K562 (cell line): ENCODE data around the gene CORIN. TPM values are rescaled to one million over a fixed set of nuclear protein-coding genes. Genes with fewer than 3 reads are reported as not detected.

Experiments used
- ATAC-seq: fragments of 200-7000 bp; cut with Tn5 transposase; 3 replicates; pipeline ENCODE4 v1.9.1; 2020; ENCODE audit warnings: moderate library complexity
- BruUV-seq: library from RNA; stranded (reverse); fragments of 400-500 nt; replicated peaks from 2 replicates; lab custom pipeline; 2021; lab: Mats Ljungman, UMichigan
- CTCF ChIA-PET: fragments of 300-600 bp; formaldehyde crosslinking; extraction: SDS; loops from one replicate; lab custom pipeline; 2021; ENCODE audit warnings: low intra/inter-chr PET ratio; lab: Yijun Ruan, JAX
- POLR2A ChIA-PET: fragments of 300-600, 350-650 bp; sonication (Branson Sonifier 250); formaldehyde crosslinking; extraction: SDS; loops from one replicate; lab custom pipeline; 2021; ENCODE audit warnings: antibody characterized with exemption, inconsistent platforms; lab: Yijun Ruan, JAX
- DNase-seq, 4 experiments: peaks; one replicate each; pipeline versions ENCODE4 v3.0.0 to v3.0.0-alpha.2; 2011 to 2018; ENCODE audit warnings: low spot score in 3 of 4, mixed read lengths in 3 of 4; ENCODE audit errors: extremely low read depth in 1 of 4
- FAIRE-seq: peaks from 2 replicates; lab custom pipeline; 2011; peaks lifted over from hg19 to GRCh38; lab: Jason Lieb, UNC
- H2AFZ ChIP-seq: 2 replicates; pipeline ENCODE4 v1.6.0; 2011; ENCODE audit warnings: low read depth, low read length, control low read depth, inconsistent platforms
- H3K27ac ChIP-seq: fragments of 200-600 bp; 3 replicates; pipeline ENCODE4 v1.8.0; 2011; ENCODE audit warnings: low read depth, mild to moderate bottlenecking, control low read depth, inconsistent platforms, low read length, moderate library complexity, mixed read lengths; ENCODE audit errors: extremely low read depth
- H3K27me3 ChIP-seq, 2 experiments: fragments of 300-600 bp in 1 of 2; 2 replicates in 1 of 2; 3 replicates in 1 of 2; pipeline versions ENCODE4 v1.6.0 to v1.8.0; 2011; ENCODE audit warnings: inconsistent platforms in 2 of 2, low read length in 2 of 2, mild to moderate bottlenecking in 1 of 2, mixed read lengths in 1 of 2, moderate library complexity in 1 of 2; ENCODE audit not compliant: control insufficient read depth in 2 of 2, insufficient read depth in 2 of 2
- H3K36me3 ChIP-seq: fragments of 300-600 bp; 3 replicates; pipeline ENCODE4 v1.8.0; 2011; ENCODE audit warnings: mild to moderate bottlenecking, low read length, inconsistent platforms; ENCODE audit not compliant: control insufficient read depth, insufficient read depth
- H3K4me1 ChIP-seq, 2 experiments: fragments of 200-600 bp in 1 of 2; replicated peaks in 1 of 2; 2 replicates in 1 of 2; 3 replicates in 1 of 2; pipeline versions ENCODE4 v1.5.1 to v1.8.0; 2011; ENCODE audit warnings: inconsistent platforms in 2 of 2, low read length in 2 of 2, mild to moderate bottlenecking in 1 of 2, mixed read lengths in 1 of 2, moderate library complexity in 1 of 2; ENCODE audit not compliant: control insufficient read depth in 2 of 2, insufficient read depth in 2 of 2
- H3K4me2 ChIP-seq: 2 replicates; pipeline ENCODE4 v1.6.1; 2011; ENCODE audit warnings: low read length, control low read depth, inconsistent platforms, mixed read lengths; ENCODE audit not compliant: insufficient read depth
- H3K4me3 ChIP-seq: fragments of 200-600 bp; sonication (generic), shearing (Covaris generic); 2 replicates; pipeline ENCODE4 v1.5.1; 2016; ENCODE audit warnings: control low read depth, inconsistent platforms
- H3K79me2 ChIP-seq: fragments of 200-600 bp; 3 replicates; pipeline ENCODE4 v1.8.0; 2011; ENCODE audit warnings: low read length, inconsistent platforms; ENCODE audit not compliant: control insufficient read depth, insufficient read depth
- H3K9ac ChIP-seq, 2 experiments: 2 replicates each; pipeline versions ENCODE4 v1.6.0 to v1.6.1; 2011; ENCODE audit warnings: low read depth in 2 of 2, low read length in 2 of 2, control low read depth in 1 of 2, inconsistent platforms in 1 of 2, mild to moderate bottlenecking in 1 of 2, mixed read lengths in 1 of 2; ENCODE audit not compliant: insufficient read depth in 1 of 2
- H3K9me1 ChIP-seq: one replicate; pipeline ENCODE4 v1.6.0; 2011; ENCODE audit warnings: inconsistent platforms, mild to moderate bottlenecking, low read length, moderate library complexity; ENCODE audit not compliant: control insufficient read depth, insufficient read depth
- H3K9me3 ChIP-seq: replicated peaks from 2 replicates; pipeline ENCODE4 v1.5.1; 2011; ENCODE audit warnings: low read depth, low read length, inconsistent platforms; ENCODE audit not compliant: control insufficient read depth, insufficient read depth
- H4K20me1 ChIP-seq: replicated peaks from 2 replicates; pipeline ENCODE4 v1.6.1; 2011; ENCODE audit warnings: low read length, inconsistent platforms, mixed read lengths; ENCODE audit not compliant: control insufficient read depth, insufficient read depth
- ARHGAP35 ChIP-seq: fragments of 450-650 bp; IDR thresholded peaks from 2 replicates; pipeline ENCODE4 v1.6.1; 2018; ENCODE audit not compliant: partially characterized antibody
- C11orf30 ChIP-seq: fragments of 450-650 bp; IDR thresholded peaks from 2 replicates; pipeline ENCODE4 v1.6.1; 2016; ENCODE audit warnings: low read depth, mild to moderate bottlenecking
- CBX1 ChIP-seq: sonication (generic); IDR thresholded peaks from 2 replicates; pipeline ENCODE4 v1.6.1; 2016; ENCODE audit warnings: antibody characterized with exemption, low read depth, mild to moderate bottlenecking
- NEUROD1 ChIP-seq: fragments of 150-350 bp; IDR thresholded peaks from 2 replicates; pipeline ENCODE4 v1.6.1; 2014; ENCODE audit warnings: borderline replicate concordance, low read length, low read depth; ENCODE audit not compliant: partially characterized antibody
- NFIC ChIP-seq: fragments of 450-650 bp; IDR thresholded peaks from 2 replicates; pipeline ENCODE4 v1.6.1; 2017; ENCODE audit warnings: mild to moderate bottlenecking, inconsistent platforms
- TGIF2 ChIP-seq: sonication (generic); formaldehyde crosslinking; IDR thresholded peaks from 2 replicates; pipeline ENCODE4 v1.8.1; 2022; ENCODE audit warnings: mild to moderate bottlenecking, missing genetic modification reagents, moderate library complexity
- ZNF239 ChIP-seq: fragments of 250-450 bp; sonication (Bioruptor Pico); IDR thresholded peaks from 2 replicates; pipeline ENCODE4 v1.4.0; 2020; ENCODE audit warnings: mild to moderate bottlenecking
- ZNF354B ChIP-seq: fragments of 250-450 bp; sonication (Bioruptor Pico); IDR thresholded peaks from 2 replicates; pipeline ENCODE4 v1.4.0; 2020
- WGBS: fragments of 100-300 bp; shearing (Covaris generic); methylation state at CpG from one replicate; pipeline ENCODE4 v1.1.6; 2016; ENCODE audit warnings: low coverage, mixed read lengths; ENCODE audit not compliant: insufficient coverage; ENCODE audit errors: missing lambda C conversion rate; 5-methylcytosine and 5-hydroxymethylcytosine counted together
- in situ Hi-C: fragments of 300-500 bp; cut with MboI; formaldehyde crosslinking; loops from 4 replicates; pipeline ENCODE4 v1.15.0; 2018; ENCODE audit warnings: inconsistent platforms, mixed read lengths
- intact Hi-C: fragments of 100-400 bp; cut with micrococcal nuclease; formaldehyde crosslinking; loops from 2 replicates; pipeline ENCODE4 v1.14.2; 2022
- polyA plus RNA-seq, 8 experiments: library from polyadenylated mRNA; depleted of rRNA in 4 of 8; stranded (reverse) in 5 of 8; unstranded in 3 of 8; fragments of >200 nt; fragmentation: Nextera tagmentation in 2 of 8; fragmentation: Illumina TruSeq in 1 of 8; extraction: Ambion mirVana in 2 of 8; extraction: Trizol in 1 of 8; gene quantifications; 2 replicates each; pipeline versions ENCODE4 v1.2.1 to v1.2.3, GENCODE V29; 2011 to 2014; ENCODE audit warnings: inconsistent platforms in 1 of 8, missing spikeins in 1 of 8
- total RNA-seq, 7 experiments: library from RNA; depleted of rRNA in 6 of 7; stranded (reverse); fragments of >200 nt in 6 of 7; fragmentation: Illumina TruSeq in 2 of 7; extraction: Trizol in 2 of 7; gene quantifications; 2 replicates each; pipeline versions ENCODE4 v1.2.1 to v1.2.3, GENCODE V29; 2011 to 2021; ENCODE audit warnings: low replicate concordance in 1 of 7
- TF ChIP-seq, protein P1 (sequence below): conservative IDR thresholded peaks from 2 replicates; pipeline ENCODE4 v1.6.1; 2011; ENCODE audit warnings: low read depth, mild to moderate bottlenecking, low read length; ENCODE audit not compliant: control insufficient read depth
- TF ChIP-seq, protein P2 (sequence below), 2 experiments: fragments of 450-650 bp in 1 of 2; IDR thresholded peaks; 2 replicates each; pipeline ENCODE4 v1.6.1; 2011 to 2017; ENCODE audit warnings: low read depth in 2 of 2, antibody characterized with exemption in 1 of 2, borderline replicate concordance in 1 of 2, low read length in 1 of 2, mild to moderate bottlenecking in 1 of 2, mixed read lengths in 1 of 2; ENCODE audit not compliant: control insufficient read depth in 1 of 2
- TF ChIP-seq, protein P3 (sequence below): sonication (generic); formaldehyde crosslinking; IDR thresholded peaks from 2 replicates; pipeline ENCODE4 v1.8.0; 2022; ENCODE audit warnings: missing genetic modification reagents, mild to moderate bottlenecking, borderline replicate concordance
- TF ChIP-seq, protein P4 (sequence below): fragments of 250-450 bp; sonication (Bioruptor Pico); IDR thresholded peaks from 2 replicates; pipeline ENCODE4 v1.8.0; 2021; ENCODE audit warnings: moderate library complexity, mild to moderate bottlenecking, inconsistent platforms
- TF ChIP-seq, protein P5 (sequence below): fragments of 200-800 bp; sonication (Bioruptor generic); IDR thresholded peaks from 2 replicates; pipeline ENCODE4 v1.6.1; 2017; ENCODE audit warnings: missing genetic modification characterization, missing compliant biosample characterization

Gene CORIN
- total and polyA plus RNA-seq, 9 of the 15 experiments (the other 6 are each of a cell fraction or from before 2014, with no cell fraction given): 0.04 to 0.31 (median 0.08) TPM; not detected in 4

DNA sequence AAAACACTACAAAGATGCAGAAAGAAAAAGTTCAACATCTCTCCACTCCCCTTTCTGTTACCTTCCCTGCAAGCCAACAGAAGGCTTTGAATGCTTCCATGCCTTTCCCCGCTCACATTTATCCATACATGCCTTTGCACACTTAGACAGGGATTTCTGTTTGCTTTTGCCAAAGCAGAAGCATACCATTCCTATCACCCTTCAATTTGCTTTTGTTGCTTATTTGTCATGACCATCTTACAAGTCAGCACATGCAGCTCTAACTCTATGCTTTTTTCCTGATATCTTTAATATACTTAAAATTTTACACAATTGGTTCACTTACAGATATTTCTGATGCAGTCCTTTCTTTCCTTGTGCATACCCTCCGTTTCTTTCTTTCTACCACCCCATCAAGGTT is 169.6 kb downstream of the CORIN start (continued):
- TF ChIP-seq, protein P1, sequence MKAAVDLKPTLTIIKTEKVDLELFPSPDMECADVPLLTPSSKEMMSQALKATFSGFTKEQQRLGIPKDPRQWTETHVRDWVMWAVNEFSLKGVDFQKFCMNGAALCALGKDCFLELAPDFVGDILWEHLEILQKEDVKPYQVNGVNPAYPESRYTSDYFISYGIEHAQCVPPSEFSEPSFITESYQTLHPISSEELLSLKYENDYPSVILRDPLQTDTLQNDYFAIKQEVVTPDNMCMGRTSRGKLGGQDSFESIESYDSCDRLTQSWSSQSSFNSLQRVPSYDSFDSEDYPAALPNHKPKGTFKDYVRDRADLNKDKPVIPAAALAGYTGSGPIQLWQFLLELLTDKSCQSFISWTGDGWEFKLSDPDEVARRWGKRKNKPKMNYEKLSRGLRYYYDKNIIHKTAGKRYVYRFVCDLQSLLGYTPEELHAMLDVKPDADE: no peak
- no peak for TF ChIP-seq C11orf30
- TF ChIP-seq ZNF354B (CRISPR knock-in tag): no peak
- TF ChIP-seq NEUROD1: no peak

DNA sequence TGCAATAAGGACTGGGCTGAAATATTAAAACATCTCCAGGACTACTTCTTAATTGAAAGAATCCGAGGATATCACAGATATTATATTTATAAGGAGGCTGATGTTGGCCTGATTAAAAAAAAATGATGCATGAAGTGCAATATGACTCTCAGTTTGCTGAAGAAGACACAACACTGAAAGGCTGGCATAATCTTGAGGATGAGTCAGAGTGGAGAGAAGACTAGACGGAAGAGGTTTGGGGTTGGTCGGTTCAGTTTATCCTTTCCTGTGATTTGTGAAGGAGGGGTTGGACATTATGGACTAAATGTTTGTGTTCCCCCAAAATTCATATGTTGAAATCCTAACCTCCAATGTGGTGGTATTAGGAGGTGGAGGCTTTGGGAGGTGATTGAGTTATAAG is 170.3 kb downstream of the CORIN start:
- DNase-seq (no peak), FAIRE-seq (no peak), ATAC-seq (no peak)
- ChIA-PET CTCF (no interaction called here), POLR2A (no interaction called here)
- no peak overlapping the region for H2AFZ ChIP-seq
- H3K36me3 ChIP-seq: no peaks in the 10 kb centered on the region
- H3K9ac ChIP-seq: no peak overlapping the region
- no peak overlapping the region for H3K27ac ChIP-seq
- no peaks in the 10 kb centered on the region for H3K79me2 ChIP-seq
- BruUV-seq: no TSS peak
- TF ChIP-seq TGIF2 (CRISPR knock-in tag) (no peak), ZNF239 (no peak), NFIC (no peak), ARHGAP35 (no peak), CBX1 (no peak)
- TF ChIP-seq, protein P2, sequence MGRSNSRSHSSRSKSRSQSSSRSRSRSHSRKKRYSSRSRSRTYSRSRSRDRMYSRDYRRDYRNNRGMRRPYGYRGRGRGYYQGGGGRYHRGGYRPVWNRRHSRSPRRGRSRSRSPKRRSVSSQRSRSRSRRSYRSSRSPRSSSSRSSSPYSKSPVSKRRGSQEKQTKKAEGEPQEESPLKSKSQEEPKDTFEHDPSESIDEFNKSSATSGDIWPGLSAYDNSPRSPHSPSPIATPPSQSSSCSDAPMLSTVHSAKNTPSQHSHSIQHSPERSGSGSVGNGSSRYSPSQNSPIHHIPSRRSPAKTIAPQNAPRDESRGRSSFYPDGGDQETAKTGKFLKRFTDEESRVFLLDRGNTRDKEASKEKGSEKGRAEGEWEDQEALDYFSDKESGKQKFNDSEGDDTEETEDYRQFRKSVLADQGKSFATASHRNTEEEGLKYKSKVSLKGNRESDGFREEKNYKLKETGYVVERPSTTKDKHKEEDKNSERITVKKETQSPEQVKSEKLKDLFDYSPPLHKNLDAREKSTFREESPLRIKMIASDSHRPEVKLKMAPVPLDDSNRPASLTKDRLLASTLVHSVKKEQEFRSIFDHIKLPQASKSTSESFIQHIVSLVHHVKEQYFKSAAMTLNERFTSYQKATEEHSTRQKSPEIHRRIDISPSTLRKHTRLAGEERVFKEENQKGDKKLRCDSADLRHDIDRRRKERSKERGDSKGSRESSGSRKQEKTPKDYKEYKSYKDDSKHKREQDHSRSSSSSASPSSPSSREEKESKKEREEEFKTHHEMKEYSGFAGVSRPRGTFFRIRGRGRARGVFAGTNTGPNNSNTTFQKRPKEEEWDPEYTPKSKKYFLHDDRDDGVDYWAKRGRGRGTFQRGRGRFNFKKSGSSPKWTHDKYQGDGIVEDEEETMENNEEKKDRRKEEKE (IDR thresholded peaks at IDR 0.05; ENCODE audit: borderline replicate concordance in 1 of 2, control insufficient read depth in 1 of 2, low read depth in 2 of 2, low read length in 1 of 2): no peak
- TF ChIP-seq, protein P3, sequence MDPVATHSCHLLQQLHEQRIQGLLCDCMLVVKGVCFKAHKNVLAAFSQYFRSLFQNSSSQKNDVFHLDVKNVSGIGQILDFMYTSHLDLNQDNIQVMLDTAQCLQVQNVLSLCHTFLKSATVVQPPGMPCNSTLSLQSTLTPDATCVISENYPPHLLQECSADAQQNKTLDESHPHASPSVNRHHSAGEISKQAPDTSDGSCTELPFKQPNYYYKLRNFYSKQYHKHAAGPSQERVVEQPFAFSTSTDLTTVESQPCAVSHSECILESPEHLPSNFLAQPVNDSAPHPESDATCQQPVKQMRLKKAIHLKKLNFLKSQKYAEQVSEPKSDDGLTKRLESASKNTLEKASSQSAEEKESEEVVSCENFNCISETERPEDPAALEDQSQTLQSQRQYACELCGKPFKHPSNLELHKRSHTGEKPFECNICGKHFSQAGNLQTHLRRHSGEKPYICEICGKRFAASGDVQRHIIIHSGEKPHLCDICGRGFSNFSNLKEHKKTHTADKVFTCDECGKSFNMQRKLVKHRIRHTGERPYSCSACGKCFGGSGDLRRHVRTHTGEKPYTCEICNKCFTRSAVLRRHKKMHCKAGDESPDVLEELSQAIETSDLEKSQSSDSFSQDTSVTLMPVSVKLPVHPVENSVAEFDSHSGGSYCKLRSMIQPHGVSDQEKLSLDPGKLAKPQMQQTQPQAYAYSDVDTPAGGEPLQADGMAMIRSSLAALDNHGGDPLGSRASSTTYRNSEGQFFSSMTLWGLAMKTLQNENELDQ: no peak
- TF ChIP-seq, protein P4, sequence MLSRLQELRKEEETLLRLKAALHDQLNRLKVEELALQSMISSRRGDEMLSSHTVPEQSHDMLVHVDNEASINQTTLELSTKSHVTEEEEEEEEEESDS (CRISPR knock-in tag): no peak
- TF ChIP-seq, protein P5, sequence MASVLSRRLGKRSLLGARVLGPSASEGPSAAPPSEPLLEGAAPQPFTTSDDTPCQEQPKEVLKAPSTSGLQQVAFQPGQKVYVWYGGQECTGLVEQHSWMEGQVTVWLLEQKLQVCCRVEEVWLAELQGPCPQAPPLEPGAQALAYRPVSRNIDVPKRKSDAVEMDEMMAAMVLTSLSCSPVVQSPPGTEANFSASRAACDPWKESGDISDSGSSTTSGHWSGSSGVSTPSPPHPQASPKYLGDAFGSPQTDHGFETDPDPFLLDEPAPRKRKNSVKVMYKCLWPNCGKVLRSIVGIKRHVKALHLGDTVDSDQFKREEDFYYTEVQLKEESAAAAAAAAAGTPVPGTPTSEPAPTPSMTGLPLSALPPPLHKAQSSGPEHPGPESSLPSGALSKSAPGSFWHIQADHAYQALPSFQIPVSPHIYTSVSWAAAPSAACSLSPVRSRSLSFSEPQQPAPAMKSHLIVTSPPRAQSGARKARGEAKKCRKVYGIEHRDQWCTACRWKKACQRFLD (CRISPR knock-in tag): no peak
- peaks cover 0 to 4% of the 10 kb centered on the region in 2 experiments; a peak in 1 of 5 replicates for H3K27me3 ChIP-seq
- no peaks in the 10 kb centered on the region for H3K9me3 ChIP-seq
- 2% methylated on average over 3 of the region's 3 CpGs for WGBS
- no peaks in the 10 kb centered on the region for H3K9me1 ChIP-seq
- in situ Hi-C loops (no loop called here), intact Hi-C loops (no loop called here)
- no peaks in the 10 kb centered on the region for H3K4me1 ChIP-seq
- no peak overlapping the region for H3K4me3 ChIP-seq
- no peaks in the 10 kb centered on the region for H4K20me1 ChIP-seq
- H3K4me2 ChIP-seq: no peak overlapping the region
